Endothelial cell (in vitro differentiated cells): Measurements from ENCODE around the gene MACROH2A2. TPM values are rescaled to one million over a fixed set of nuclear protein-coding genes. Genes with fewer than 3 reads are reported as not detected.

Source experiments
- DNase-seq: peaks from one replicate; pipeline ENCODE4 v3.0.0; 2021; ENCODE audit warnings: low spot score
- H3K27ac Mint-ChIP-seq: one replicate; pipeline ENCODE4 v1.8.0; 2021; ENCODE audit warnings: mixed read lengths, inconsistent platforms; ENCODE audit not compliant: unreplicated experiment
- H3K27me3 Mint-ChIP-seq: one replicate; pipeline ENCODE4 v1.8.0; 2021; ENCODE audit warnings: mild to moderate bottlenecking, moderate library complexity, mixed read lengths, inconsistent platforms; ENCODE audit not compliant: unreplicated experiment
- H3K36me3 Mint-ChIP-seq: one replicate; pipeline ENCODE4 v1.8.0; 2021; ENCODE audit warnings: mild to moderate bottlenecking, low read depth, mixed read lengths, inconsistent platforms; ENCODE audit not compliant: unreplicated experiment
- H3K4me1 Mint-ChIP-seq: one replicate; pipeline ENCODE4 v1.8.0; 2021; ENCODE audit warnings: mild to moderate bottlenecking, mixed read lengths, inconsistent platforms; ENCODE audit not compliant: unreplicated experiment
- H3K4me3 Mint-ChIP-seq: one replicate; pipeline ENCODE4 v1.8.0; 2021; ENCODE audit warnings: mild to moderate bottlenecking, mixed read lengths, inconsistent platforms; ENCODE audit not compliant: unreplicated experiment
- H3K9me3 Mint-ChIP-seq: one replicate; pipeline ENCODE4 v1.8.0; 2021; ENCODE audit warnings: mixed read lengths, inconsistent platforms; ENCODE audit not compliant: unreplicated experiment
- CTCF ChIP-seq: fragments of 200-600 bp; sonication (generic); IDR thresholded peaks from one replicate; pipeline ENCODE4 v1.5.0; 2021; ENCODE audit warnings: antibody characterized with exemption; ENCODE audit not compliant: unreplicated experiment
- long read RNA-seq: library from polyadenylated mRNA; unstranded; transcript quantifications from one replicate; pipeline ENCODE4 v2.0.0, GENCODE V29; 2020; ENCODE audit not compliant: unreplicated experiment
- total RNA-seq: library from RNA; stranded (reverse); fragmentation: NEBNext Ultra II Directional; extraction: Animal tissue kit (Norgen Biotek cat#: 25700); gene quantifications from one replicate; pipeline ENCODE4 v1.2.1, GENCODE V29; 2021; ENCODE audit not compliant: unreplicated experiment

The MACROH2A2 gene
- total RNA-seq, result 75.2 TPM
- long read RNA-seq, transcript H2AFY2-201 (9 exons, 1,980 nt), result major isoform, 99 of 107 reads
- long read RNA-seq, partial matches to known transcripts, result 6 of 107 reads
- long read RNA-seq, other reads (novel, unspliced or antisense), result 2 of 107 reads

GRCh38 chr10:70052462-70053217 lies at the start of gene MACROH2A2:
Gene MACROH2A2 (plus strand): TSS chr10:70052846. CDS start chr10:70075659, 22,813 bp downstream.
- Mint-ChIP-seq H3K27me3 (peaks cover 7% of the 10 kb centered on the region), H3K4me1 (peaks cover 26% of the 10 kb centered on the region), H3K9me3 (no peaks in the 10 kb centered on the region), H3K4me3 (peak within 1 kb of the TSS; percentile 97), H3K36me3 (no peaks in the 10 kb centered on the region), H3K27ac (peak within 1 kb of the TSS; percentile 92)
- DNase-seq, result peak; percentile 70
- TF ChIP-seq CTCF, result no peak

DNA sequence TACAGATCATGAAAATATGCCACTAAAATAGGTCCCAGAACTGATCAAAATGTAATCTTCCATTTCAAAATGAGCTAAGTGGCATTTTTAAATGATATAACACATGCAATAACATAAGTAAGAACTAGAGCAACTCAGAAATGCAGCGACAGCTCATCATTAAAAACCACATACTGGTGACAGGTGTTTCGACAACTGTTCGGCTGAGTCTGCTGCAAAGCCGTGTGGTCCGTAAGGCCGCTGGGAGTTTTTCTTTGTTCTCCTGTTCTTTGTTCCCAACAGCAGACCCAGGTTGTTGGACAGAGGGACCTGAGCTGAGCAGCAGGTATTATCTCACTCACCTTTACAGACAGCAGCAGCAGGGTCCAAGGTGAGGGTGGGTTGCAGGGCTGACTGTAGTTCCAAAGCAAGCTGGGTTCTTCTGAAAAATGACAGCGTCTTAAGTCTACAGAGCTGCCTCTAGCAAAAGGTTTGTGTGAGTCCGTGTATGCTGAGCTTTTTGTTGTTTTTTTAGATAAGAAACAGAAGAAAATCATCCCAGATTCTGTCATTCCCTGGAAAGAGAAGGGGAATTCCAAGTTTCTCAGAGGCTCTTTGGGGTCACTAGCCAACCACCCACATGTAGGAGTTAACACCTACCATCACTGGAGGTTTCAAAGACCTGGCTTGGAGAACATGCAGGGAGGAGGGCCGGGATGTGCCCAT lies 45.4 kb upstream of the MACROH2A2 start:
- no peak overlapping the region for H3K4me3 Mint-ChIP-seq
- no peak for DNase-seq
- no peaks in the 10 kb centered on the region for H3K4me1 Mint-ChIP-seq
- no peak for TF ChIP-seq CTCF
- no peaks in the 10 kb centered on the region for H3K36me3 Mint-ChIP-seq
- H3K27me3 Mint-ChIP-seq, result no peaks in the 10 kb centered on the region
- H3K27ac Mint-ChIP-seq, result no peak overlapping the region
- H3K9me3 Mint-ChIP-seq, result no peaks in the 10 kb centered on the region

DNA sequence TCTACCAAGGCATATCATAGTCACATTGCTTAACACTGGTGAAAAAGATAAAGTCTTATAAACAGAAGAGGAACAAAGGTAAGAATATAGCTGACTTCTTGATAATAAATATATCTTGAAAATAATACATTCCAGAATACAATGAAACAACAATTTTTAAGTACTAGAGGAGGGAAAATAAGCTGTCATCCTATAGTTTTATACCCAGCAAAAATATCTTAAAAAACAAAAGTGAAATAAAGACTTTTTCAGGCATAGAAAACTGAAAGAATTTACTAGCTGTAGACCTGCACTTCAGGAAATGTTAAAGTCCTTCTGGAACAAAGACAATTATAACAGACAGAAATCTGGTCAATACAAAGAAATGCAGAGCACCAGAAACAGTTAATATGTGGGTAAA lies 21.4 kb upstream of the MACROH2A2 start:
- Mint-ChIP-seq H3K4me3 (no peak overlapping the region), H3K27ac (no peak overlapping the region), H3K27me3 (no peaks in the 10 kb centered on the region), H3K36me3 (no peaks in the 10 kb centered on the region), H3K9me3 (no peaks in the 10 kb centered on the region), H3K4me1 (no peaks in the 10 kb centered on the region)
- DNase-seq, result no peak
- TF ChIP-seq CTCF, result no peak

GRCh38 chr10:70032667-70033289 lies 19.9 kb upstream of the MACROH2A2 start:
- H3K36me3 Mint-ChIP-seq, result no peaks in the 10 kb centered on the region
- no peaks in the 10 kb centered on the region for H3K4me1 Mint-ChIP-seq
- H3K27ac Mint-ChIP-seq, result no peak overlapping the region
- H3K9me3 Mint-ChIP-seq, result no peaks in the 10 kb centered on the region
- H3K27me3 Mint-ChIP-seq, result no peaks in the 10 kb centered on the region
- no peak for DNase-seq
- H3K4me3 Mint-ChIP-seq, result no peak overlapping the region
- no peak for TF ChIP-seq CTCF
